HL-60 (cell line): ENCODE results near the gene MYO7A.

Source experiments
- CTCF ChIP-seq: IDR thresholded peaks from one replicate; pipeline ENCODE4 v1.5.1; 2011; ENCODE audit warnings: low read length, control low read depth, inconsistent platforms; ENCODE audit not compliant: insufficient read depth
- GABPA ChIP-seq: IDR thresholded peaks from 2 replicates; pipeline ENCODE4 v1.6.1; 2012; ENCODE audit warnings: low read depth
- POLR2AphosphoS5 ChIP-seq: IDR thresholded peaks from 2 replicates; pipeline ENCODE4 v1.6.1; 2012; ENCODE audit warnings: low read depth
- TF ChIP-seq, protein P1 (sequence below): IDR thresholded peaks from 2 replicates; pipeline ENCODE4 v1.6.1; 2012; ENCODE audit warnings: low read depth; ENCODE audit not compliant: insufficient replicate concordance

- no peak for TF ChIP-seq CTCF
- no peak for TF ChIP-seq POLR2AphosphoS5
- TF ChIP-seq, protein P1, sequence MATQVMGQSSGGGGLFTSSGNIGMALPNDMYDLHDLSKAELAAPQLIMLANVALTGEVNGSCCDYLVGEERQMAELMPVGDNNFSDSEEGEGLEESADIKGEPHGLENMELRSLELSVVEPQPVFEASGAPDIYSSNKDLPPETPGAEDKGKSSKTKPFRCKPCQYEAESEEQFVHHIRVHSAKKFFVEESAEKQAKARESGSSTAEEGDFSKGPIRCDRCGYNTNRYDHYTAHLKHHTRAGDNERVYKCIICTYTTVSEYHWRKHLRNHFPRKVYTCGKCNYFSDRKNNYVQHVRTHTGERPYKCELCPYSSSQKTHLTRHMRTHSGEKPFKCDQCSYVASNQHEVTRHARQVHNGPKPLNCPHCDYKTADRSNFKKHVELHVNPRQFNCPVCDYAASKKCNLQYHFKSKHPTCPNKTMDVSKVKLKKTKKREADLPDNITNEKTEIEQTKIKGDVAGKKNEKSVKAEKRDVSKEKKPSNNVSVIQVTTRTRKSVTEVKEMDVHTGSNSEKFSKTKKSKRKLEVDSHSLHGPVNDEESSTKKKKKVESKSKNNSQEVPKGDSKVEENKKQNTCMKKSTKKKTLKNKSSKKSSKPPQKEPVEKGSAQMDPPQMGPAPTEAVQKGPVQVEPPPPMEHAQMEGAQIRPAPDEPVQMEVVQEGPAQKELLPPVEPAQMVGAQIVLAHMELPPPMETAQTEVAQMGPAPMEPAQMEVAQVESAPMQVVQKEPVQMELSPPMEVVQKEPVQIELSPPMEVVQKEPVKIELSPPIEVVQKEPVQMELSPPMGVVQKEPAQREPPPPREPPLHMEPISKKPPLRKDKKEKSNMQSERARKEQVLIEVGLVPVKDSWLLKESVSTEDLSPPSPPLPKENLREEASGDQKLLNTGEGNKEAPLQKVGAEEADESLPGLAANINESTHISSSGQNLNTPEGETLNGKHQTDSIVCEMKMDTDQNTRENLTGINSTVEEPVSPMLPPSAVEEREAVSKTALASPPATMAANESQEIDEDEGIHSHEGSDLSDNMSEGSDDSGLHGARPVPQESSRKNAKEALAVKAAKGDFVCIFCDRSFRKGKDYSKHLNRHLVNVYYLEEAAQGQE = no peak
- TF ChIP-seq GABPA = no peak
These were observed 51.0 kb downstream of the MYO7A start for GRCh38 chr11:77179048-77179447.
